Mononuclear cell (primary cell): Measurements from ENCODE around the gene GH1. TPM values are rescaled to one million over a fixed set of nuclear protein-coding genes. Genes with fewer than 3 reads are reported as not detected.
"Not testable (repeated sequence)": the region's sequence is repeated elsewhere in the genome, so short reads cannot be mapped to it uniquely, and the experiment has no call there.

Source experiments
- H3K27me3 ChIP-seq: 2 replicates; pipeline ENCODE4 v1.6.0; 2011; ENCODE audit warnings: low read length, control low read depth; ENCODE audit not compliant: insufficient read depth
- H3K4me1 ChIP-seq: 2 replicates; pipeline ENCODE4 v1.5.1; 2011; ENCODE audit warnings: mild to moderate bottlenecking, low read length, control low read depth; ENCODE audit not compliant: insufficient read depth
- H3K4me3 ChIP-seq: 2 replicates; pipeline ENCODE4 v1.5.1; 2011; ENCODE audit warnings: mild to moderate bottlenecking, low read length, moderate library complexity
- H3K9me3 ChIP-seq: 2 replicates; pipeline ENCODE4 v1.5.1; 2011; ENCODE audit warnings: low read depth, mild to moderate bottlenecking, control low read depth, low read length
- total RNA-seq: library from RNA; depleted of rRNA; stranded (reverse); fragments of >200 nt; gene quantifications from one replicate; pipeline ENCODE4 v1.2.3, GENCODE V29; 2012

Gene GH1
- total RNA-seq, 1 donor, result not detected

DNA sequence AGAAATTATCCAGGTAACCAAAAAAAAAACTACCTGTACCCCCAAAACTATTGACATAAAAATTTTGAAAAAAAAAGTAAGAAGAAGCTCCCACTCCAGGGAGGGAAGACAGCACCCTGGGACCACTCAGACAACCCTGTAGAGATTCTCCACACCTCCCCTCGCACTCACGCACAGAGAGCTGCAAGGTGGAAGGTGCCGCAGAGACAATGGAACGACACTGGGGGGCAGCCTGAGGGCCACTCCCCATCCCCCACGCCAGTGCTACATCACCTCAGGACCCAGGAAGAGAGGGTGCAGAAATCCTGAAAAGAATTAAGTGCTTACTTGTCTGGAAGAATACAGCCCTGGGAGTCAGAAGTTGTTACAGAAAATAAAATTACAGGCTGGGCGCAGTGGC is 18.7 kb upstream of the GH1 start:
- H3K4me3 ChIP-seq, result no peak overlapping the region
- H3K9me3 ChIP-seq, result no peaks in the 10 kb centered on the region
- H3K27me3 ChIP-seq, result no peaks in the 10 kb centered on the region
- peaks cover 27% of the 10 kb centered on the region for H3K4me1 ChIP-seq

GRCh38 chr17:63934183-63935112 is 15.8 kb upstream of the GH1 start:
- Histone ChIP-seq H3K9me3 (no peaks in the 10 kb centered on the region), H3K4me3 (no peak overlapping the region), H3K27me3 (no peaks in the 10 kb centered on the region), H3K4me1 (peaks cover 48% of the 10 kb centered on the region)

- H3K4me3 ChIP-seq, result no peak overlapping the region
- H3K27me3 ChIP-seq, result no peaks in the 10 kb centered on the region
- no peaks in the 10 kb centered on the region for H3K9me3 ChIP-seq
- H3K4me1 ChIP-seq, result peaks cover 42% of the 10 kb centered on the region
Observed at GRCh38 chr17:63933598-63933997, 15.0 kb upstream of the GH1 start.

DNA sequence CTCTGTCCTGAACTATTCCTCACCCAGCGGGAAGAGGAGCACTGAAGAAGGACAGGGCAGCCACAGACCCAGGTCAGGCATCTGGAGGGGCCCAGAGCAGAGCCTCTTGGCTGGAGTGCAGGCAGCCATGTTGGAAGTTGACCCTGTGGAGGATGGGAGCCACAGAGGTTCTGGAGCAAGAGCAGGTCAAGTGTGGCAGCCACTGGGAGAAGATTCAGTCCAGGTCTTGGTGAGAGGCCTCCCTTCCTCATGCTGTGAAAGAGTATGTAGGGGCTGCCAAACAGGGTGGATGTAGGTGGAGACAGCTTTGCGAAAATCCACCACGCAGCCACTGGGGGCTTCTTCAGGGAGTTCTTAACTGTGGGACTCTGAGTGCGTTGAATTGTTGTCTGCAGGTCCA is 14.1 kb upstream of the GH1 start:
- no peaks in the 10 kb centered on the region for H3K27me3 ChIP-seq
- peaks cover 41% of the 10 kb centered on the region for H3K4me1 ChIP-seq
- H3K4me3 ChIP-seq, result peak overlapping the region; percentile 60
- H3K9me3 ChIP-seq, result no peaks in the 10 kb centered on the region

DNA sequence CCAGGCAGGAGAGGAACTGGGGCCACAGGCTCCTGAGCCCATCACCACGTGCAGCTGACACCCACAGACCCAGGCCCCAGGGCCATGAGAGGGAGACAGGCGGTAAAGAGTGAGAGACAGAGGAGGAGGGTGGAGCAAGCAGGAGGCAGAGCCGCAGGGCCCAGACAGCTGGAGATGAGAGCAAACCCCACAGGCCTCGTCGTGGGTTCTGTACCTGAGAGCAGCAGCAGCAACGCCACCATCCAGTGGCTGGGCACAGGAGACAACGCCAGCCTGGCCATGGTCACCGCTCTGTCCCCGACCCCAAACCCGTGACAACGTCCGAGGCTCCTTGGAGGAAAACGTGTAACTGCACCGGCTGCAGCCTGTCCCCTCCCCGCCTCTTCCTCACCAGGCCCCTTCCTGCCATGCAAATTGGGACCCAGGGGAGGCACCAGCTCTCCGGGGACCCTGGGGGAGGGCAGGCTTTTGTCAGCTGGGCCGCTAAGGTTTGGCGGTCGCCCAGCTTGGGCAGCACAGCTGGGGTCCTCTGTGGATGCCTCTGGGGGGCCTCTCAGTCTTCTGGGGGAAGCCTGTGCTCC is 13.4 kb upstream of the GH1 start, which contains the start of gene CD79B:
CD79B (minus strand) TSS at position 351 of the 581 bp plus-strand sequence; CDS start at position 281, 70 bp downstream.
- H3K27me3 ChIP-seq, result no peaks in the 10 kb centered on the region
- peak within 1 kb of the TSS; percentile 60 for H3K4me3 ChIP-seq
- H3K4me1 ChIP-seq, result peaks cover 46% of the 10 kb centered on the region

DNA sequence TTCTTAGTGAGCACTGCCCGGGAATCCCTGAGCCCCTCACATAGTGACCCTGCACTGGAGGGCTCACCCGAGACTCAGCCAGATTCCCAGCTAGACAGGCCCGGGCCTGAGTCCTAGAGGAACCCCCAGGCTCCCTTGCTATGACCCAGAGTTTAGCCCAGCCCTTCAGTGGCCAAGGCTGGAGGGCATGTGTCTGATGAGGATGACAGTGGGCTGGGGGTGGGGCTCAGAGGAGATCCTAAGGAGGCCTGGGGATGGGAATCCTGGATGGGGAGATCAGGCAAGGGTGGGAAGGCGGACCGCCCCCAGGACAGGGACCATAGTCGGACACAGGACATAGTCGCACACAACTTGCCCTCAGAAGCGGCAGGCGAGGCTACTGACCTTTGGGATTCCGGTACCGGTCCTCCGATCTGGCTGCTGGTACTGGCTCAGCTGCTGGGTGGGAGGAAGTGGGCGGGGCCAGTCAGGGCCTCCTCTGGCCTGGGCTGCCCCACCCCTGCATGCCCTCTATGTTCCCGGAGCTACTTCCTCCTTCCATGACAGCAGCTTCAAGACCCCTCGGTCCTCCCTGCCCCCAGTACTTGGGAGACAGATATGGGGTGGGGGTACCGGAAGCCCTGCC is 12.4 kb upstream of the GH1 start:
- H3K4me3 ChIP-seq, result peak overlapping the region; percentile 60
- peaks cover 51% of the 10 kb centered on the region for H3K4me1 ChIP-seq
- H3K9me3 ChIP-seq, result no peaks in the 10 kb centered on the region
- H3K27me3 ChIP-seq, result no peaks in the 10 kb centered on the region

More for the DNA sequence above, 13.4 kb upstream of the GH1 start, which contains the start of gene CD79B:
- H3K9me3 ChIP-seq, result no peaks in the 10 kb centered on the region

- peaks cover 56% of the 10 kb centered on the region for H3K4me1 ChIP-seq
- peak overlapping the region; percentile 60 for H3K4me3 ChIP-seq
- no peaks in the 10 kb centered on the region for H3K27me3 ChIP-seq
- H3K9me3 ChIP-seq, result no peaks in the 10 kb centered on the region
Observed at GRCh38 chr17:63929860-63930766, 11.5 kb upstream of the GH1 start.

DNA sequence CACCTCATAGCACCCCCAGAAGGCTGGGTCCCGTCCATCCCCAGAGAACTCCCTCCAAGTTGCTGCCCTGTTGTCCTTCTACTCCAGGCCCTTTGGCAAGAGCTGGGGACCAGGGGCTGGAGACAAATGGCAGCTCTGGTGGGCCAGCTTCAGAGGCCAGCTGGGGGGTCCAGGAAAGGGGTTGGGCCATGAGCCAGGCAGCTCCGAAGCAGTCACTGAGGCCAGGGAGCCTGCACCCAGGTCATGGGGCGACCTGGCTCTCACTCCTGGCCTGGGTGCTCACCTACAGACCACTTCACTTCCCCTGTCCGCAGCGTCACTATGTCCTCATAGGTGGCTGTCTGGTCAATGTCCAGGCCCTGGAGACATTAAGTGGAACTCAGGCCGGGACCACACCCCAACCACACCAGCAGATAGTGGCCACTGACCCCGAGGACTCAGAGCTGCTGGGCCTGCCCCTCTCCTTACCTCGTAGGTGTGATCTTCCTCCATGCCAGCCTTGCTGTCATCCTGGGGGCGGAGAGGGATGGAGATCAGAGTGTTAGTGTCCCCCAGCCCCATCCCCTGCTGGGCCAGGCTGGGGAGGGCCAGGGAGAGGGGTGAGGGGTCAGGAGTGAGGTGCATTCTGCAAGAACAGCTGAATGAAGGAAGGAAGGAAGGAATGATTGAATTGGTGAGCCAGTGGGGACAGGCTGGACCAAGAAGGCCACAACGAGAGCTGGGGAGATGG is 10.5 kb upstream of the GH1 start:
- H3K4me1 ChIP-seq, result peaks cover 58% of the 10 kb centered on the region
- no peaks in the 10 kb centered on the region for H3K9me3 ChIP-seq
- H3K4me3 ChIP-seq, result peak overlapping the region; percentile 60
- no peaks in the 10 kb centered on the region for H3K27me3 ChIP-seq

DNA sequence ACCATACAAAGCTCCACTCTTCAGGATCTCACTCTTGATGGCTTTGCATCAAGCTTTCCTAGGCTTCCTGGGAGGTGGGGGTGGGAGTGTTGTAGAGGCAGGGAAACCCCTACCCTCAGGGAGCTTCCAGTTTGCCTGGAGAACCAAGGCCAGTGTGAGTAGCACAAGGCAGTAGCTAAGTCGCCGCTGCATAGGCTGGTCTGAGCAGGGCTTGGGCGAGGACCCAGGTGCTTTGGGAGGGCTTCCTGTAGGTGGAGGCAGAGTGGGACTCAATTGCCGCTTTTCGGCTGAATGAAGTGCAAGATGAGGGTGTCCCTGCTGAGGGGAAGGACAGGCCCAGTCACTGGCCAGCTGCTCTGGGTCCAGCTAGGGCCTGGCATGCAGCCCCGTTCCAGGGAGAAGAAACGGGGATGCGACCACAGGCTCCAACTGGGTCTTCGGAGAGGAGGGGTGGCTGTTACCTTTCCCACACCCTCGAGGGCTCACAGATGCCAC is 9.6 kb upstream of the GH1 start:
- Histone ChIP-seq H3K4me3 (no peak overlapping the region), H3K27me3 (no peaks in the 10 kb centered on the region), H3K9me3 (no peaks in the 10 kb centered on the region), H3K4me1 (peaks cover 59% of the 10 kb centered on the region)

DNA sequence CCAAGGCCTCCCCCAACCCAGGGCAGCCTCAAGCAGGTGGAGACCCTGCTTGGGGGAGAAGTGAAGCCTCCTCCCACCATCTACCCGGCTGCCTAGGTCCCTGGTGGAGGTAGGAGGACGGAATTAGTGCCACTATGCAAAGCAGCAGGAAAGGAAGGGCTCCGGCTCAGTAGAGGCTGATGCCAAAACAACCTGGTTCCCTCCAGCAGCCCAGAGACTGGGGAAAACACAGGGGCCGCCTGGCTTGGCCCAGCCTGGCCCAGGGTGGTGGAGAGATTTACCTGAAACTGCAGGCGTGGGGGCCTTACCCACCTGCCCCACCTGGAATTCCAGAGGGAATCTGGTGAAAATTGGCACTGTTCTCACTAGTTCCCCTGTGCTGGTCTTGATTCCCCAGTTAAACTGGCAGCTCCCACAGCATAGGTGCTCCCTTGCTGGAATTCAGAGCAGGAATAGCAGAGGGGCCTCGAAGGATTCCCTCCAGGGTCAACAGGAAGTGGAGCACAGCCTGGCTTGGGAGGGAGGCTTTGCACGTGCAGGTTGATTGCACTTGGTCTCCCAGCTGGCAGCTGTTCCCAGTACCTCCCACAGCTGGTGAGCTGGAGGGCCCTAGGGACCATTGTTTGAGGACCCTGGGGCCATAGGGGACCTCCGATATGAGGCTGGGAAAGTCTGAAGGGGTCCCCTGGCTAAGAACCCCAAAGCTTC is 9.0 kb upstream of the GH1 start:
- Histone ChIP-seq H3K4me1 (peaks cover 57% of the 10 kb centered on the region), H3K4me3 (no peak overlapping the region), H3K27me3 (no peaks in the 10 kb centered on the region), H3K9me3 (no peaks in the 10 kb centered on the region)

- peaks cover 46% of the 10 kb centered on the region for H3K4me1 ChIP-seq
- H3K4me3 ChIP-seq, result no peak overlapping the region
- H3K27me3 ChIP-seq, result no peaks in the 10 kb centered on the region
- H3K9me3 ChIP-seq, result no peaks in the 10 kb centered on the region
Observed at GRCh38 chr17:63926164-63926563, 7.5 kb upstream of the GH1 start.

- peaks cover 41% of the 10 kb centered on the region for H3K4me1 ChIP-seq
- no peaks in the 10 kb centered on the region for H3K27me3 ChIP-seq
- no peak overlapping the region for H3K4me3 ChIP-seq
- no peaks in the 10 kb centered on the region for H3K9me3 ChIP-seq
Observed at GRCh38 chr17:63925615-63926014, 7.0 kb upstream of the GH1 start.

- not testable (repeated sequence) for H3K27me3 ChIP-seq, H3K4me3 ChIP-seq, H3K9me3 ChIP-seq
- peaks cover 44% of the 10 kb centered on the region for H3K4me1 ChIP-seq
Observed at GRCh38 chr17:63922402-63922801, 3.8 kb upstream of the GH1 start.
